UCSD-AML1 (cell line): Measurements from ENCODE around the gene FKRP.
"Not testable (repeated sequence)": the region's sequence is repeated elsewhere in the genome, so short reads cannot be mapped to it uniquely, and the experiment has no call there.

ENCODE experiments used
- DNase-seq: peaks from one replicate; lab custom pipeline; 2025; ENCODE audit not compliant: unreplicated experiment; lab: John Stamatoyannopoulos, UW

The FKRP gene, protein sequence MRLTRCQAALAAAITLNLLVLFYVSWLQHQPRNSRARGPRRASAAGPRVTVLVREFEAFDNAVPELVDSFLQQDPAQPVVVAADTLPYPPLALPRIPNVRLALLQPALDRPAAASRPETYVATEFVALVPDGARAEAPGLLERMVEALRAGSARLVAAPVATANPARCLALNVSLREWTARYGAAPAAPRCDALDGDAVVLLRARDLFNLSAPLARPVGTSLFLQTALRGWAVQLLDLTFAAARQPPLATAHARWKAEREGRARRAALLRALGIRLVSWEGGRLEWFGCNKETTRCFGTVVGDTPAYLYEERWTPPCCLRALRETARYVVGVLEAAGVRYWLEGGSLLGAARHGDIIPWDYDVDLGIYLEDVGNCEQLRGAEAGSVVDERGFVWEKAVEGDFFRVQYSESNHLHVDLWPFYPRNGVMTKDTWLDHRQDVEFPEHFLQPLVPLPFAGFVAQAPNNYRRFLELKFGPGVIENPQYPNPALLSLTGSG

DNA sequence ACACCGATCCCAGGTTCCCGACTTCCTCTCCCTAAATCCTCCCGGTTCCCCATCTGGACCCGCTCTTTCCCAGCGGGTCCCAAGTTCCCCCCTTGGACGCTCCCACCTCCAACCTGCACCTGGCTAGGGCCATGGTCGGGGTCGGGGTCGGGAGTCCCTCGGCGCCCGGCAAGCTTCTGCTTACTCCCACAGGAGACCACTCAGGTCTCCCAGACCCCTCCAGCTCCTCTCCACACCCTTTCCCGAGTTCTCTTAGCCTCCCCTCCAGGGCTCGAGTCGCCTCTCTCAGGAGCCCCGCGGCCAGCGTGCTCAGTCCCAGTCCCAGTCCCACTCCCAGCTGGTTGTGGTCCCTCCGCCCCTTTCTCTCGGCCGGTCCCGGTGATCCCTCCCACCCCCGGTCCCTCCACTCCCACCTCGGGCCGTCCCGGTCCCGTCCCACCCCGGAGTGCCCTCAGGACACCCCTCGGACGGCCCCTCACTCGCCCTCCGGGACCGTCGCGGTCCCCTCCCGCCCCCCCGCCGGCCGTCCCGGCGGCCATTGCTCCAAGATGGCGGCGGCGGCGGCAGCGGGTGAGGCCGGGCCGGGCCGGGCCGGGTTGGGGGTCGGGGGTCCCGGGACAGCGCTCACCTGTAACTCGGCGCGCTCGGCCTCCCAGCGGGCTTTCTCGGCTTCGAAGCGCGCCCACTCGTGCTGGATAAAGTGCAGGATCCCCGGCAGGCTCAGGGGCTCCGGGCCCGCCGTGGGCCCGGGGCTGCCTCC lies at the start of gene FKRP:
Gene FKRP, plus strand, starts transcription at position 537 of the 760 bp plus-strand sequence. CDS start 9,394 bp downstream, outside the sequence.
- peak; percentile 53 for DNase-seq

DNA sequence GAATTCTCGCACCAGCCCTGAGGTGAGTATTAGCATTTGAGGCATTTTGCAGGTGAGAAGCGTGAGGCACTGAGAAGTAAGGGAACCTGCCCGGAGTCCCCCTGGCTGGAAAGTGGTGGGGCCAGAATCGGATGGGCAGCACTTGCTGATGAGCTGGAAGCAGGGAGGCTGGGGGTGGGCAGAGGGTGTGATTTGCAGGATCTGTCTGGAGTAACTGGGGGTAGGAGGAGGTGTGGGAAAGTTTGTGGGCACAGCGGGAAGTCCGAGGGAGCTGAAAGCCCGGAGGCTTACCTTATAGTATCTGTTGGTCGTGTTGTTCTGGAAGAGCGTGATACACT lies 49.0 kb upstream of the FKRP start:
- no peak for DNase-seq

DNA sequence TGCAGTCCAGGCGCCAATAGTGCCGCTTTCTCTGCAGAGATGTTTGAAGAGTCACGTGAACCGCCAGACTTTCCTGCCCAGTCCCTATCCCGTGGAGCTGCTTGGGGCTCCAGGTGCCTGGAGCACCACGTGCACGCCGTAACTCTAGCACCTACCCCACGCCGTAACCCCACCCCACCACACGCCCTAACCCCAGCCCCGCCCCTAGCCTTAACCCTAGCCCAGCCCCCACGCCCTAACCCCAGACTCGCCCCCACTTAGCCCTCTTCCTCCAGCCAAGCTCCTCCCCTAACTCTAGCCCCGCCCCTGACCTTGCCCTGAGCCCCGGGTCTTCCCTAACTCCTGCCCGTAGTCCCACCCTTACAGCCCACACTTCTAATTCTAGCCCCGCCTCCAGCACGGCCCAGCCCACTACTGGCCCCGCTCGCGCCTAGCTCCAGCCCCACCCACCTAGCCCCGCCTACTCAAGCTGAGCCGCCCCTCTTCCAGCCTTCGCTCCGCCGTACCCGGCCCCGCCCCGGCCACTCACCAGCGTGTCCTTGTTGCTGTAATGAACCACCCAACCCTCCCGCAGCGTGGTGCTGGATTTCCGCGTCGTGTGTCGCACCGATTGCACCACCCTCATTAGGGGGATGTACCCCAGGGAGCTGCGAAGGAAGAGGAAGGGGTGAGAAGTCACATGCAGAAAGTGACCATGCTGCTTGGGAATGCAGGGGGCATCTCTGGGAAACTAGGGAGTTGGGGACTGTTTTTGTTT lies 48.5 kb upstream of the FKRP start:
- no peak for DNase-seq

DNA sequence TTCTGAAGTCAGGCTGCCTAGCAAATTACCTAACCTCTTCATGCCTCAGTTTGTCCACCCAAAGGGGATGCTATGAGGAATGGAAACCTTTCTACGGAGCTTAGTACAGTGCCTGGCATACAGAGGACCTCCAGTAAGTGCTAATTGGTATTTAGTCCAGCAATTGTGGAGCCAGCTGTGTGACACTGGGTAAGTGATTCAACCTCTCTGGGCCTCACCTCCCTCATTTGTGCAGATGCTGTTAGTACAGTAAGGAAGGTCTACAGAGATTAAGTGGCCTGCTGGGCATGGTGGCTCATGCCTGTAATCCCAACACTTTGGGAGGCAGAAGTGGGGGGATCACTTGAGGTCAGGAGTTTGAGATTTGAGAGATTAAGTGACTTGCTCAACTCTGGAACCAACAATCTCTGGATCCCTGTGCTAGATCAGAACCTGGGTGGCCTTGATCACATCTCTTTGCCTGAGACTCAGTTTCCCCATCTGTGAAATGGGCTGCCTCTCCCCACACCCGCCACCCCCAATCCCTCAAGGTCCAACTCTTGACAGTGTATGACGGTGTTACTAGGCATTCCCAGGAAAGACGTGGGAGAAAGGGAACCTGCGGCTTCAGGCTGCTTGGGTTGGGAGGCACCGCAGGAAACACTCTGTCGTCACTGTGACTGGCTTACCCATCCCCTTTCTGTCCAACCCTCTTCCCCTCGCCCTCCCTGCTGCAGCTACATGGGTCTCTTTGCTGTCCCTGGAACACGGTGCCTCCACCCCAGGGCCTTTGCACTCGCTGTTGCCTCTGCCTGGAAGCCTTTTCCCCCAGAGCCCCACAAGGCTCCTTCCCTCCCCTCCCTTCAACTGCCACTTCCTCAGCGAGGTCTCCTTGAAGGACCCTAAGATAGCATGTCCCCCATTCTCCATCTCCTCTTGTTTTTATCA lies 47.2 kb upstream of the FKRP start:
- DNase-seq = no peak

DNA sequence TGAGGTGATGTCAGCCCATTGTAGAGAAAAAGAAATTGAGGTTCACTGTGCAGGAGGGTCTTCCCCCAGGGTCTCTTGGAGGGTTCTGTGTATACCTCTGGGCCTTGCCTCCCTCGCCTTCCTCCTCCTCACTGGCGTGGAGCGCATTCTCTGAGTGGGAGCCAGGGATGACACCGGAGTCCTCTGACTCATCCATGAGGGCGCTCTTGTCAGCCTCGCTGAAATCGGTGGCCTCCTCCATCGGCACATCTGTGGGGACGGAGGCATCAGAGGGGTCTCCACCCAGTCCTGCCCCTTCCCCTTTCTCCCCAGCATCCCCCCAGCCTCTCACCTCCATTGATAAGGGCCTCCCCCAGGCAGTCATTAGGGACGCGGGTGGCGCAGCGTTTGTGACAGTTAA lies 45.2 kb upstream of the FKRP start:
- DNase-seq = no peak

DNA sequence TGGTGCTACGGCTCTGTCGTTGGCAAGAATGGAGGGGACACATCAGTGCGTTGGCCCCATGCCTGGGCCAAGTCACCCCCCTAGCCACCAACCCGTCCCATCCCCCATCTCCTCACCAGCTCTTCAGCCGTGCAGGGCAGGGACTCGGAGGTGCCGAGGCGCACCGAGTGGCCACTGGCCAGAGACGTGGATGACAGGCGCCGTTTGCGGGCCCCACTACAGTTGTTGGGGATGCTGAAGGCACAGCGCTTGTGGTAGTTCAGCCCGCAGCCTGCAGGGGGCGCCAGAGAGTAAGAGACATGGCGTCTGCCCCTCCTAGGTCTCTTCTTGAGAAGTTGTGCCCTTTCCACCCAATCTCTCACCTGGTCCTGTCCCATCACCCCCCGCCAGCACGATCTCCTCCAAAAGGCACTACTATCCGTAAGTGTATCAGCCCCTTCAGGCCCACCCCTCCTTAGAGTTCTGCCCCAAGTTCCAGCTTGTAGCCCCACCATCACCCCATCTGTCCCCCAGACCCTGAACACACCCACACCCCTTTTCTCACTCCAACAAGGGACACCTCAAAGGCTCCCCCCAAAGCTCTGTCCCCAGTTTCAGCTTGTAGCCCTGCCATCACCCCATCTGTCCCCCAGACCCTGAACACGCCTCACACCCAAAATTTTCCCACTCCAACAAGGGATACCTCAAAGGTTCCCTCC lies 41.3 kb upstream of the FKRP start:
- DNase-seq = peak; percentile 78

DNA sequence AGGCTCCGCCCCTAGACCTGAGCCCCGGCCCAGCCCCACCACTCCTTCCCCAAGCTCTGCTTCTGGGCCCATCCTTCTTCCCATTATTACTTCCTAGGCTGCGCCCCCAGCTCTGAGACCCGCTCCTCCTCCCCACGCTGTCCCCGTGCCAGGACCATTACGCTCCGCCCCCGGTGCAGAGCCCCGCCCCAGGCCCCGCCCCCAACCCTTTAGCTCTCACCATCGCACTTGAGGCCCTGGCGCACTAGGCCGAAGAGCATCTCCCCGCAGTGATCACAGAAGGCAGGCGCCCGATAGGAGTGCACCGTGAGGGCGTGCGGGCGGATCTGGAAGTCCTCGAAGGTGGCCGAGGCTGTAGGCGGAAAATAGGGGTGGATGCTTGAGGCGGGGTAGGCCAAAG lies 35.2 kb upstream of the FKRP start:
- no peak for DNase-seq

DNA sequence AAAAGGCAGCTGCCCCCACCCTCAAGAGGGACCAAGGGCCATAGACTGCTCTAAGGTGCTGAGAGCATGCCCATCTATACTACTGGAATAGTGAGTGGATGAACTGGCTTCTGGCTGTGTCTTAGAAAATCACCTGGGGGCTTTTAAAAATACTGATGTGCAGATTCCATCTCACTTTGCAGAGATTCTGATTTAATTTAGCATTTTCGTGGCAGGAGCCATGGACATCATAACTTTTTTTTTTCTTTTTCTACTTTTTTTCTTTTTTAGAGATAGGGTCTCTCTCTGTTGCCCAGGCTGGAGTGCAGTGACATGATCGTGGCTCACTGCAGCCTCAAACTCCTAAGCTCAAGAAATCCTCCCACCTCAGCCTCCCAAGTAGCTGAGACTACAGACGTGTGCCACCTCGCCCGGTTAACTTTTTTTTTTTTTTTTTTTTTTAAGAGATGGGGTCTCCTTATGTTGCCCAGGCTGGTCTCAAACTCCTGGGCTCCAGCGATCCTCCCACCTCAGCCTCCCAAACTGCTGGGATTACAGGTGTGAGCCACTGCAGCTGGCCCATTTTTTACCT lies 33.0 kb upstream of the FKRP start:
- not testable (repeated sequence) for DNase-seq

DNA sequence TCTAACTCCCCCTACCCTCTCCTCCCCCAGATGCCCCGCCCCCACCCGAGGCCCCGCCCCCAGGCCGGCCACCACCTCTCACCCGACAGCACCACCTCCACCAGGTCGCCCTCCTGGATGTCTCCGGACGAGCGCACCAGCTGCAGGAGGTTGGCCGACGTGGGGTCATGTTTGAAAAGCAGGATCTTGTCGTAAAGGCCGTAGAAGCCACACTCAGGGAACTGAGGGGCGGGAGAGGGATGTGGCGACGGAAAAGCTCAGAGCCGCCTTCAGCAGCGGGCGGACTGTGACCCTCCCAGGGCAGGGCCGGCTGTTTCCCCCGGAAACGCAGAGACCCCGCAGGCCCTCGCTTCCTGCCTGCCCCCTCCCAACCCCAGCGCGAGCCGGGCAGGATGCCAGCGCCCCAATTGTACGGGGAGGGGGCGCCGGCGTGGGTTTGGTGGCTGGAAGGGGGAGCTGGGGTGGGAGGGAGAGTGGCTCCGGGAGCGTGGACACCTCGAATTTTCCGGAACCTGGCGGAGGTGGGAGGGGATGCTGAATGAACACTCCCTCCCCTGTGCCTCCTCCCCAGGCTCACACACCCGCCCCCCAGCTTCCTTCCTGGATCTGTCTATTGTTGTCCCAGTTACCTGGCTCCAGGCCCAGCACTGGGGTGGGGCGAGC lies 31.9 kb upstream of the FKRP start:
- peak; percentile 94 for DNase-seq

DNA sequence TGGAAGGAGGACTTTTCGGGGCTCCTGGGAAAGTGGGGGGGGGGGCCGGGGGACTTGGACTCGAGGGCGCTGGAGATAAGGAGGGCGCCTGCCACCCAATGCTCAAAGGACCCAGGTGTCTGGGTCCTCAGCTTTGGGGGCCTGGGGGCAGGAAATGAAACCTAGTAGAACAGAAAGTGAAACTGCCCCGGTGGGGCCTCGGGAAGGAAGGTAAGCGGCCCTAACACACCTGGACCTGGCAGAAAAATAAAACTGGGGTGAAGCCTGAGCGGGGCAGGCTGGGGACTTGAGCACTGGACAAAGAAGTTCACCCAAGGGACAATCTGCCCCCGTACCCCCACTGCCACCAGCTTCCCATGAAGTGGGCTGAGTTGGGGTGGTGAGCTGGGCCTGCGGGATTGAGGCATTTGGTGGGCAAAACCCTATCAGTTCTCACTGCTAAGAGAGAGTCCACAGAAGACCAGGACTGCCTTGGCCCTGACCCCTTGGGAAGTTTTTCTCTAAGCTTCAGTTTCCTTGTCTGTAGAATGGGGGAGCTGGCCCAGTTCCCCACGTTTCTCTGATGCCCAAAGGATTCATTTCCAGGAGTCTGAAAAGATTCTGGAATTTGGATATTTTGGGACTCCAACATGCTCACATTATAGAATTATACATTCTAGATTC lies 31.3 kb upstream of the FKRP start:
- DNase-seq = no peak

DNA sequence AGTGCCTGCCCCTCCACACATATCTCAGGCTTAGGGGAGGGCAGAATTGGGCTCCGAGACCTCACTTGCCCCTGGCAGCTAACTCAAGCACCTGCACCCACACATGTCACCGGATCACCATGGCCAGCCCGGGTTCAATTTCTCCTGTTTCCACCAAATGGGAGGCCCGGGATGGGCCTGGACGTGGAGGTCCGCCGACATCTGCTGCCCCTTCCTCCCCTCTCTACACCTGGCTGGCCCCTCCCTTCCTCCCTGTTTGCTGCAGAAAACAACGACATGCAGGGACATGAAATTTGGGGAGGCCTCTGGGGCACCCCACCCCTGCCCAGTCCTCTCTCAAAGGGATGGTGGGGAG lies 30.3 kb upstream of the FKRP start:
- no peak for DNase-seq

DNA sequence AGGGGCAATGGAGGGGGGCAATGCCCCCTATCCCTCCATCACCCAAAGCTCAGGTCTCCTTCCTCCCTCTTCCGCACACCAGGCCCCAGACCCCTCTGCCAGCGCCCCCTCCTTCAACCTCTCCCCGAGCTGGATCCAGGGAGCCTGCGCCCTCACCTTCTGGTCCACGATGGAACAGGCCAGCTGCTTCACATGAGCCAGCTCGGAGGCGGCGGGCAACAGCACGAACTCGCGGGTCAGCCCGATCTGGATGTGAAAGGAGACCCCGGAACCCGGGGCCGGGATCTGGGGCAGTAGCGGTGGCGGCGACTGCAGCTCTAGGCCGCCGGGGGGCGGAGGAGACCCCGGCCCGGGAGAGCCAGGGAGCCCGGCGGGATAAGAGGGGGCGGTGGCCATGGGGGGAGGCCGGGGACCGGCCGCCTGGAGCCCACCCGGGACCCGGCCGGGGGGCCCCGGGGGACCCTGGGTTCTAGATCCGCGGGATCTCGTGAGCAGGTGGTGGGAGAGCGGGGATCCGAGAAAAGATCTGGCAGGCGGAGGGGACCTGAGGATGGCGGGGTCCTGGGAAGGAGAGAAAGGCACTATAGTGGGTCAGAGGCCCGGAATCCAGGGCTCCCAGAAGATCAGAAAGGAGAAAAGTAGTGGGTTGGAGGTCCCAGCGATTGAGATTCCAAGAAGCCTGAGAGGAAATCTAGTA lies 29.7 kb upstream of the FKRP start:
- peak; percentile 28 for DNase-seq

DNA sequence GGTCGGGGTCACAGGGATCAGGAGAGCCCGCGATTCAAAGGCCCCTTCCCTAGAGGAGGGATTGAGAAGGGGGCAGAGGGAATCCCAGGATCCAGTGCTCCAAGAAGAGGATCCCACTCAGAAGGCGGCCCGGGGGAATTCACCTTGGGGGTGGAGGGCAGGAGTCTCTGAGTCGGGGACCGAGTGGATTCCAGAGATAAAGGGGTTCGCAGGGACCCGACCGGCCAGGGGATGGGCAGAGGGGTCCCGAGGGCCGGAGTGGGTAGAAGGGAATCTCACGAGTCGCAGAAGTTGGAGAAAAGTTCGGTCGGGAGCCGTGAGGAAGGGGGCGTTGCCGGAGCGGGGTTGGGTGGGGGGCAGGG lies 29.2 kb upstream of the FKRP start:
- DNase-seq = no peak

DNA sequence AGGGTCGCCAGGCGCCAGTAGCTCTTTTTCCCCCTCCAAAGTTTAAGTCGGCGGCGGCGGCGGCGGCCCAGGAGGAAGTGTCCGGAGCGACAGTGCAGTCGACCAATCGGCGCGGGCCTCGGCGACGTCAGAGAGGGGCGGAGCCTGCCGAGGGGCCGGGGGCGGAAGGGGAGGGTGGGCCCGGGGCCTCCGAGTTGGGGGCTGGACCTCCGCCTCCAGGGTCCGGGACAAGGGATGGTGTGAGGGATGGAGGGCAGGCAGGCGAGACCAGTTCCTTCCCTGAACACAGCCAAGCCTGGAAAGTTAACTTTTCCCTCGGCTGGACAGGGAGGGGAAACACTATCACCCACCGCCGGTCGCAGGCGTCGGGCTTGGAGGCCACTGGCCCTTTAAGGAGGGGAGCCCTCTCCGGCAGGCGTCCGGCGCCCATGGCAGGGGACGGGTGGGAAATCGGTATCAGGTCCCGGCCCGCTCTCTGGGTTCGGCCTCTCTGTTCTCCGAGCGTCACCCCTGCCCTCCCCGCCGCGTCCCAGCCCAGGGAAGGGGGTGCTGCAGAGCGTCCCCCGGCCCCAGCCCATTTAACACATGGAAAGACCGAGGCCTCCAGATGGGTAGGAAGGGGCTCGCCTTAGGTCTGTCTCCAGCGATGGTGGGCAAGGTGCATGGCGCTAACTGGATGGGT lies 28.7 kb upstream of the FKRP start, which contains the start of gene PRKD2:
Gene PRKD2, minus strand, starts transcription at position 81 of the 682 bp plus-strand sequence. CDS start 744 bp downstream, outside the sequence.
- peak; percentile 91 for DNase-seq

DNA sequence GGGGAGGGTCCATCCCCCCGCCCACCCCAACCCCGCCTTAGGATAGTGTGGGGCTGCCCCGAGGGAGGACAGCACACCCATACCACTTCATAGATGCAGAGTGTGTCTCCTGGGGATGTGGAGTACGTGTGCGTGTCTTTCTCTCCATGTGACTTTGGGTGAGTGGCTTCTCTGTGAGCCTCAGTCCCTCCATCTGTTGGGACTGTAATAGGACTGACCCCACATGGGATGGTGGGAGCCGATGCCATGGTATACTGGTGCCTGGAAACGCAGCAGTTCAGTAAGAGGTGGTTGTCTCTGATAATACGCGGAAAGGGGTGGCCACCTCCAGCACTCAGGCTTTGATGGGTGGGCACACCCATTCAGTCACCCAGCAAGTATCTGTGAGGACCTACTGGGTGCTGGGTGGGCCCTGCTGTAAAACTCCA lies 28.1 kb upstream of the FKRP start:
- no peak for DNase-seq

DNA sequence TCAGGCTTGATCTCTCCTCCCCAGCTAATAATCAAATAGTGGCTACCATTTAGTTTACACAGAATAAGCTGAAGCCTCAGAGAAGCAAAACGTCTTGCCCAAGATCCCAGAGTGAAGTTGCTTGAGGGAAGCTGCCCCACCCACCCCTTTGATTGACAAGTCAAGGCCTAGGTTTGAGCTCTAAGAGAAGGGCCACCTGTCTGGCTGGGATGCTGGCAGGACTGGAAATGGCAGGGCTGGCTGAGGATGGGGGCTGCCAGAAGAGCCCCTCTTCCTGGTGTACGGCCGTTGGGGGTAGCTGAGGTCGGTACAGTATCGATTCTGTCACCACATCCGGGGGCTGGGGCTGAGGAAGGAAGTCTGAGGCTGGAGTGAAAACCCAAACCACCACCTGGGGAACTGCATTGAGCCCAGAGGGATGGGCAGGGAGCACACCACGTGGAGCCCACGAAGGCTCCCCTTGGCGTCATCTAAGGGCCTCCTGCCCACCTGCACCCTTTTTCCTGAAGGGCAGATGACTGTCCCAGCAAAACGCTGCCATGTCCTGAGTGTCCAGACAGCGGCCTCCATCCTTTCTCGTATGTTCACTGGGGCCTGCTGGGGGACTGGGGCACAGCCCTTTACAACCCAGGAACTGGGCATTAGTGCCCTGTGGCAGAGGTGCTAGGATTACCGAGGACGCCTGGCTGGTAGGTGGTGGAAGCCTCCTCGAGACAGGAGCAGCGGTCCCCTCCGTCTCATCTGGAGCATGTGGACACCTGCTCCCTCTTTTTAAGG lies 27.5 kb upstream of the FKRP start:
- DNase-seq = peak; percentile 86
